T-cell (primary cell): ENCODE data around the gene ATRNL1. TPM values are rescaled to one million over a fixed set of nuclear protein-coding genes. Genes with fewer than 3 reads are reported as not detected.
"Not testable (repeated sequence)": the region's sequence is repeated elsewhere in the genome, so short reads cannot be mapped to it uniquely, and the experiment has no call there.

Source experiments
- ATAC-seq, 4 experiments: fragments of 200-7000 bp in 3 of 4; fragments of 150-1000 bp in 1 of 4; cut with Tn5 transposase; replicated peaks in 1 of 4; 1 replicate in 3 of 4; 2 replicates in 1 of 4; pipeline ENCODE4 v1.10.0; 2021; ENCODE audit warnings: moderate library complexity in 3 of 4, mild to moderate bottlenecking in 2 of 4, moderate number of reproducible peaks in 1 of 4
- CTCF ChIA-PET, 2 donors: fragments of 300-600 bp; sonication (Branson Sonifier 250); formaldehyde crosslinking; loops; one replicate each; lab custom pipeline; 2022; ENCODE audit warnings: antibody characterized with exemption in 2 of 2; lab: Charles Lee
- POLR2A ChIA-PET, 2 donors: fragments of 300-600 bp; sonication (Branson Sonifier 250); formaldehyde crosslinking; loops; one replicate each; lab custom pipeline; 2022; ENCODE audit warnings: antibody characterized with exemption in 2 of 2; lab: Charles Lee
- DNase-seq, 35 experiments: peaks; one replicate each; pipeline versions ENCODE4 v3.0.0 to v3.0.0-alpha.2; 2013 to 2023
- H3K27ac ChIP-seq: one replicate; pipeline ENCODE4 v1.5.1; 2013; ENCODE audit warnings: low read length
- H3K27me3 ChIP-seq, 2 experiments: replicated peaks in 1 of 2; 1 replicate in 1 of 2; 2 replicates in 1 of 2; pipeline versions ENCODE4 v1.6.1 to v1.7.0; 2013; ENCODE audit warnings: low read length in 1 of 2, mixed read lengths in 1 of 2; ENCODE audit not compliant: control insufficient read depth in 2 of 2, insufficient read depth in 2 of 2; ENCODE audit errors: extremely low read depth in 1 of 2
- H3K36me3 ChIP-seq, 2 donors: 1 replicate in 1 of 2; 2 replicates in 1 of 2; pipeline versions ENCODE4 v1.6.1 to v1.7.0; 2013; ENCODE audit warnings: low read length in 1 of 2; ENCODE audit not compliant: control insufficient read depth in 2 of 2, insufficient read depth in 1 of 2; ENCODE audit errors: extremely low read depth in 1 of 2
- H3K4me1 ChIP-seq, 2 experiments: 1 replicate in 1 of 2; 2 replicates in 1 of 2; pipeline versions ENCODE4 v1.6.1 to v1.7.0; 2013; ENCODE audit warnings: low read length in 2 of 2, mixed read lengths in 1 of 2; ENCODE audit not compliant: insufficient read depth in 2 of 2, control insufficient read depth in 1 of 2; ENCODE audit errors: extremely low read depth in 1 of 2
- H3K4me3 ChIP-seq, 2 donors: 1 replicate in 1 of 2; 2 replicates in 1 of 2; pipeline versions ENCODE4 v1.5.1 to v1.7.0; 2013; ENCODE audit warnings: mild to moderate bottlenecking in 2 of 2, low read length in 1 of 2, moderate library complexity in 1 of 2; ENCODE audit not compliant: control insufficient read depth in 1 of 2; ENCODE audit errors: extremely low read depth in 1 of 2
- H3K9me3 ChIP-seq: 2 replicates; pipeline ENCODE4 v1.7.0; 2013
- H3K27ac Mint-ChIP-seq, 2 donors: one replicate each; pipeline ENCODE4 v1.8.0; 2020 to 2021; ENCODE audit warnings: mild to moderate bottlenecking in 2 of 2, mixed read lengths in 2 of 2
- H3K27me3 Mint-ChIP-seq, 2 donors: one replicate each; pipeline ENCODE4 v1.8.0; 2021 to 2022; ENCODE audit warnings: mixed read lengths in 2 of 2
- H3K36me3 Mint-ChIP-seq: one replicate; pipeline ENCODE4 v1.8.0; 2021; ENCODE audit warnings: mixed read lengths
- H3K4me1 Mint-ChIP-seq, 3 donors: one replicate each; pipeline ENCODE4 v1.8.0; 2020 to 2022; ENCODE audit warnings: mixed read lengths in 3 of 3, mild to moderate bottlenecking in 1 of 3
- H3K4me3 Mint-ChIP-seq, 3 donors: one replicate each; pipeline ENCODE4 v1.8.0; 2020 to 2022; ENCODE audit warnings: mild to moderate bottlenecking in 3 of 3, mixed read lengths in 3 of 3, moderate library complexity in 3 of 3
- H3K9me3 Mint-ChIP-seq, 3 donors: one replicate each; pipeline ENCODE4 v1.8.0; 2020 to 2022; ENCODE audit warnings: mixed read lengths in 3 of 3
- WGBS: methylation state at CpG from one replicate; pipeline ENCODE4 v1.1.5; 2013; ENCODE audit warnings: missing lambda C conversion rate; ENCODE audit not compliant: insufficient coverage; 5-methylcytosine and 5-hydroxymethylcytosine counted together
- total RNA-seq, 35 experiments: library from RNA in 6 of 35; stranded (reverse) in 6 of 35; fragments of 120-200 nt in 1 of 35; gene quantifications; one replicate each; pipeline versions ENCODE4 v1.2.1 to v1.2.4 and lab custom pipeline; 2013 to 2026

Gene ATRNL1
- total RNA-seq, 5 donors from 2014 or later (not counting 1 experiment from before 2014, with no cell fraction given), result 0.18 to 0.35 (median 0.20) TPM; not detected in 2

DNA sequence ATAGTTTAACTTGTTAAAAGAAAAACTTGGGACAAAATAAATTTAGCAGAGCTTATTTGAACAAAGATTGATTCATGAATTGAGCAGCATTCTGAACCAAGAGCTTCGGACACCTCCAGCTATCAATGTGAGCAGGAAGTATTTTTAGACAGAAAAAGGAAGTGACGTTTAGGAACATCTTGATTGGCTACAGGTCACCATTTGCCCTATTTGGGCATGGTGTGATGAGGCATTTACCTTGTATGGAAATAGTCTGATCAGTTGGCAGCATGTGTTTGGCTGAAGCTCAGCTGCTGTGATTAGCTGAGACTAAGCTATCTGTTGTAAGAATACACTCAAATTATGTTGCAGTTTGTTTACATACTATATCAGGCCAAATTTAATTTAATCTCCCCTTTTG is 185.1 kb downstream of the ATRNL1 start:
- H3K4me3 ChIP-seq, result no peak overlapping the region

GRCh38 chr10:115295213-115295805 is 202.1 kb downstream of the ATRNL1 start:
- Histone ChIP-seq H3K27ac (no peak overlapping the region), H3K4me3 (no peak overlapping the region), H3K9me3 (no peaks in the 10 kb centered on the region), H3K36me3 (no peaks in the 10 kb centered on the region), H3K27me3 (no peaks in the 10 kb centered on the region), H3K4me1 (no peaks in the 10 kb centered on the region)
- Mint-ChIP-seq H3K9me3 (peaks cover 20 to 37% (median 25%) of the 10 kb centered on the region in 3 donors), H3K36me3 (no peaks in the 10 kb centered on the region), H3K27ac (no peak overlapping the region), H3K27me3 (no peaks in the 10 kb centered on the region), H3K4me3 (no peak overlapping the region), H3K4me1 (no peaks in the 10 kb centered on the region)
- ChIA-PET POLR2A (no interaction called here), CTCF (no interaction called here)
- ATAC-seq, result no peak
- WGBS, result 58% methylated on average over 5 of the region's 5 CpGs
- DNase-seq, result no peak

More for the DNA sequence above, 185.1 kb downstream of the ATRNL1 start:
- POLR2A ChIA-PET, result no interaction called here
- no peaks in the 10 kb centered on the region for H3K36me3 ChIP-seq
- Mint-ChIP-seq H3K4me1 (no peaks in the 10 kb centered on the region), H3K27me3 (peaks cover 0 to 4% of the 10 kb centered on the region in 2 donors), H3K4me3 (no peak overlapping the region), H3K36me3 (no peaks in the 10 kb centered on the region), H3K27ac (no peak overlapping the region), H3K9me3 (no peaks in the 10 kb centered on the region)
- no peaks in the 10 kb centered on the region for H3K4me1 ChIP-seq
- WGBS, result 59% methylated on average over 2 of the region's 2 CpGs
- DNase-seq (no peak), ATAC-seq (no peak)
- CTCF ChIA-PET, result no interaction called here
- H3K9me3 ChIP-seq, result no peaks in the 10 kb centered on the region
- no peaks in the 10 kb centered on the region for H3K27me3 ChIP-seq
- H3K27ac ChIP-seq, result no peak overlapping the region

DNA sequence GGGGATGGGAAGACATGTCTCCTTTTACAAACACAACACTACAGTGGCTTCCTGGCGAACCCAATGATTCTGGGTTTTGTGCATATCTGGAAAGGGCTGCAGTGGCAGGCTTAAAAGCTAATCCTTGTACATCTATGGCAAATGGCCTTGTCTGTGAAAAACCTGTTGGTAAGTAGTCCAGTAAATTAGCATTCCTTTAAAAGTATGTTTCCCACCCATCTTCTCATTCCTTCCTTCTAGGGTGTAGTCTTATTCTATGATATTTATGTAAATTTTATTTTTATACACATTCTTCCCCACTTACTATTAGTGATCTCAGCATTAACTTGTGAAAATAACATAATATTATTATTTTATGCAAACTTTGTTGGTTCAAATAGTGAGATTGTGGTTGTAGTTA is 206.9 kb downstream of the ATRNL1 start:
- H3K9me3 Mint-ChIP-seq, result peaks cover 0 to 3% (median 0%) of the 10 kb centered on the region in 3 donors
- H3K4me3 ChIP-seq, result no peak overlapping the region
- ATAC-seq (no peak), DNase-seq (no peak)
- H3K36me3 Mint-ChIP-seq, result no peaks in the 10 kb centered on the region
- no peaks in the 10 kb centered on the region for H3K4me1 Mint-ChIP-seq
- no peak overlapping the region for H3K27ac Mint-ChIP-seq
- H3K4me1 ChIP-seq, result no peaks in the 10 kb centered on the region
- H3K27ac ChIP-seq, result no peak overlapping the region
- POLR2A ChIA-PET, result no interaction called here
- WGBS, result no CpG with 5 or more reads among the region's 1 CpG
- no peaks in the 10 kb centered on the region for H3K36me3 ChIP-seq
- H3K4me3 Mint-ChIP-seq, result no peak overlapping the region
- no peaks in the 10 kb centered on the region for H3K27me3 ChIP-seq
- CTCF ChIA-PET, result no interaction called here
- no peaks in the 10 kb centered on the region for H3K9me3 ChIP-seq
- no peaks in the 10 kb centered on the region for H3K27me3 Mint-ChIP-seq

- H3K27me3 ChIP-seq, H3K27ac Mint-ChIP-seq, H3K36me3 ChIP-seq, H3K9me3 ChIP-seq, H3K27ac ChIP-seq, ATAC-seq, H3K4me1 ChIP-seq, H3K36me3 Mint-ChIP-seq, DNase-seq, H3K4me1 Mint-ChIP-seq, CTCF ChIA-PET, H3K27me3 Mint-ChIP-seq, POLR2A ChIA-PET, H3K4me3 ChIP-seq, H3K4me3 Mint-ChIP-seq: not testable (repeated sequence)
- WGBS, result no CpG with 5 or more reads among the region's 1 CpG
- H3K9me3 Mint-ChIP-seq, result peaks cover 10 to 21% (median 19%) of the 10 kb centered on the region in 3 donors
These were observed 226.5 kb downstream of the ATRNL1 start for GRCh38 chr10:115319669-115320068.

DNA sequence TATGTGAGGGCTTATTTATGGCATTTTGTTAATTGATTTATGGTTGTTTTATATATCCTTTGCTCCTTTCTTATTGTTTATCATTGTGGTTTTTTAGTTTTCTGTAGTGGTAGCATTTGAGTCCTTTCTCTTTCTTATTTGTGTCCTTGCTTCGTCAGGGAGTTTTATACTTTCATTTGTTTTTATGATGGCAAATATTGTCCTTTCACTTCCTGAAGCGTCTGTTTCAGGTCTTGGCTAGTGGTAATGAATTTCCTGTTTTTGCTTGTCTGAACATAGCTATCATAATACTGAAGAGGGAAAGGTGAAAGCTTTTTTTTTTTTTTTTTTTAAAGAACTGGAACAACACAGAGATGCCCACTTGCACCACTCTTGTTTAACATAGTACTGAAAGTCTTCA is 228.2 kb downstream of the ATRNL1 start:
- no peaks in the 10 kb centered on the region for H3K27me3 Mint-ChIP-seq
- WGBS, result no CpG with 5 or more reads among the region's 2 CpGs
- CTCF ChIA-PET, result no interaction called here
- no peaks in the 10 kb centered on the region for H3K36me3 Mint-ChIP-seq
- no peaks in the 10 kb centered on the region for H3K4me1 Mint-ChIP-seq
- POLR2A ChIA-PET, result no interaction called here
- no peak overlapping the region for H3K27ac Mint-ChIP-seq
- Histone ChIP-seq H3K4me3 (no peak overlapping the region), H3K27me3 (no peaks in the 10 kb centered on the region), H3K36me3 (no peaks in the 10 kb centered on the region), H3K4me1 (no peaks in the 10 kb centered on the region), H3K27ac (no peak overlapping the region), H3K9me3 (no peaks in the 10 kb centered on the region)
- DNase-seq, result no peak
- no peak for ATAC-seq
- H3K9me3 Mint-ChIP-seq, result peaks cover 10 to 25% (median 21%) of the 10 kb centered on the region in 3 donors
- no peak overlapping the region for H3K4me3 Mint-ChIP-seq

DNA sequence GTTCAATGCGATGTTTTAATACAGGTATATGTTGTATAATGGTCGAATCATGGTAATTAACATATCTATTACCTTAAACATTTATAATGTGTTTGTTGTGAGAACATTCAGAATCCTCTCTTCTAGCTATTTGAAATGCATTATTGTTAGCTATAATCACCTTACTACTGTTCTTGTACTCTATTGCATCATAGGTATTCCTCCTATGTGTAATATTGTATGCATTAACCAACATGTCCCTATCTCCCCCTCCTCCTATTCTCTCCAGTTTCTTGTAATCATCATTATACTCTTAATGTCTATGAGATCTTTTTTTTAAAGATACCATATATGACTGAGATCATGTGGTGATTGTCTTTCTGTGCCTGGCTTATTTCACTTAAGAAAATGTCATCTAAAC is 235.2 kb downstream of the ATRNL1 start:
- no peak overlapping the region for H3K27ac Mint-ChIP-seq
- POLR2A ChIA-PET, result no interaction called here
- H3K4me1 Mint-ChIP-seq, result no peaks in the 10 kb centered on the region
- Histone ChIP-seq H3K4me1 (no peaks in the 10 kb centered on the region), H3K9me3 (no peaks in the 10 kb centered on the region), H3K27ac (no peak overlapping the region), H3K4me3 (no peak overlapping the region), H3K36me3 (no peaks in the 10 kb centered on the region), H3K27me3 (no peaks in the 10 kb centered on the region)
- no peak overlapping the region for H3K4me3 Mint-ChIP-seq
- ATAC-seq (no peak), DNase-seq (no peak)
- CTCF ChIA-PET, result interaction anchor here in 1 of 2 donors (0.6 kb wide), 1 partner anchor 10 kb away, joined by 3 read pairs; no protein-coding TSS in a partner anchor
- peaks cover 10 to 20% (median 12%) of the 10 kb centered on the region in 3 donors for H3K9me3 Mint-ChIP-seq
- no peaks in the 10 kb centered on the region for H3K27me3 Mint-ChIP-seq
- whole genome bisulfite sequencing, result no CpG with 5 or more reads among the region's 2 CpGs
- H3K36me3 Mint-ChIP-seq, result no peaks in the 10 kb centered on the region
